ENCODE results near the gene COL20A1.
"Not testable (repeated sequence)": the region's sequence is repeated elsewhere in the genome, so short reads cannot be mapped to it uniquely, and the experiment has no call there.

COL20A1 gene

DNA sequence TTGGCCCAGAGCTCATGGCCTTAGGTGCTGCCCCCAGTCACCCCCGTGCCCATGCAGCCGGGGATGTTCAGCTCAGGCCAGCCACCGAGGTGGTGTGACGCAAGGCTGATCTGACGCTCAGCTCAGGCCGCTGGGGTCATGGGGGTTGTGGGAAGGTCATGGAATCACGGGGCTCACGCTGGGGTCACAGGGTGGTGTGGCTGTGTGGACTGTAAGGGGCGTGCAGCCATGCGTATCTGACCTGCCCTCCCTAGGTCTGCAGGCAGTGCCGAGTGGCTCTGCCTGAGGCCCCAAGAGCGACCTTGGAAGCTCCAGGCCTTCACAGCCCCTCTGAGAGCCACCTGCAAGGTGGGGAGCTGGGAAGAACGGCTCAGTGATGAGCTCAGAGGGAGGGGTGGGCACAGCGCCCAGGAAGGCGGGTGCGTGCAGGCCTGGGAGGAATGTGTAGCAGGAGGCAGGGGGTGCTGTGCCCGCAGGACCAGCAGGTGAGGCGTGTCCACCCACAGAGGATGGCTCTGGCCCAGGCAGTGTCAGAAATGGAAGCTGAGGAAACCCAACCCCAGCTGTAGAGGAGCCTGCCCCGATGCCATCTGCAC, 40.4 kb downstream of the COL20A1 start:
- DNase-seq (ENCODE audit: low read depth): no peak
- no peak overlapping the region for H3K4me3 ChIP-seq (ENCODE audit: low read depth, low read length)
- no peak for TF ChIP-seq MYC (IDR thresholded peaks at IDR 0.05; ENCODE audit: low read depth, low read length)
- no peak for TF ChIP-seq POLR2A (IDR thresholded peaks at IDR 0.05; ENCODE audit: extremely low read depth, insufficient read length)
- TF ChIP-seq, protein P1, sequence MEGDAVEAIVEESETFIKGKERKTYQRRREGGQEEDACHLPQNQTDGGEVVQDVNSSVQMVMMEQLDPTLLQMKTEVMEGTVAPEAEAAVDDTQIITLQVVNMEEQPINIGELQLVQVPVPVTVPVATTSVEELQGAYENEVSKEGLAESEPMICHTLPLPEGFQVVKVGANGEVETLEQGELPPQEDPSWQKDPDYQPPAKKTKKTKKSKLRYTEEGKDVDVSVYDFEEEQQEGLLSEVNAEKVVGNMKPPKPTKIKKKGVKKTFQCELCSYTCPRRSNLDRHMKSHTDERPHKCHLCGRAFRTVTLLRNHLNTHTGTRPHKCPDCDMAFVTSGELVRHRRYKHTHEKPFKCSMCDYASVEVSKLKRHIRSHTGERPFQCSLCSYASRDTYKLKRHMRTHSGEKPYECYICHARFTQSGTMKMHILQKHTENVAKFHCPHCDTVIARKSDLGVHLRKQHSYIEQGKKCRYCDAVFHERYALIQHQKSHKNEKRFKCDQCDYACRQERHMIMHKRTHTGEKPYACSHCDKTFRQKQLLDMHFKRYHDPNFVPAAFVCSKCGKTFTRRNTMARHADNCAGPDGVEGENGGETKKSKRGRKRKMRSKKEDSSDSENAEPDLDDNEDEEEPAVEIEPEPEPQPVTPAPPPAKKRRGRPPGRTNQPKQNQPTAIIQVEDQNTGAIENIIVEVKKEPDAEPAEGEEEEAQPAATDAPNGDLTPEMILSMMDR (IDR thresholded peaks at IDR 0.05; ENCODE audit: low read depth, low read length): no peak
- TF ChIP-seq, protein P2, sequence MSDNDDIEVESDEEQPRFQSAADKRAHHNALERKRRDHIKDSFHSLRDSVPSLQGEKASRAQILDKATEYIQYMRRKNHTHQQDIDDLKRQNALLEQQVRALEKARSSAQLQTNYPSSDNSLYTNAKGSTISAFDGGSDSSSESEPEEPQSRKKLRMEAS (IDR thresholded peaks at IDR 0.05; ENCODE audit: low read depth, low read length): no peak

DNA sequence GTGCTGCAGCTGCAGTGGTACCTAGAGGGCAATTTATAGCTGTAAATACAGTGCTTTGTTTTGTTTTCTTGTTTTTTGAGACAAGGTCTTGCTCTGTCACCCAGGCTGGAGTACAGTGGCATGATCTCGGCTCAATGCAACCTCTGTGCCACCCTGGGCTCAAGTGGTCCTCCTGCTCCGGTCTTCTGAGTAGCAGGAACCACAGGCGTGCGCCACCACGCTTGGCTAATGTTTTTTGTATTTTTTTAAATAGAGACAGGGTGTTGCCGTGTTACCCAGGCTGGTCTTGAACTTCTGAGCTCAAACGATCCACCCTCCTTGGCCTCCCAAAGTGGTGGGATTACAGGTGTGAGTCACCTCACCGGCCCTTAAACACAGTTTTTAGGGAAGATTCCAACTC, 41.4 kb downstream of the COL20A1 start:
- no peak overlapping the region for H3K4me3 ChIP-seq (ENCODE audit: low read depth, low read length)
- TF ChIP-seq MYC (IDR thresholded peaks at IDR 0.05; ENCODE audit: low read depth, low read length): no peak
- no peak for TF ChIP-seq POLR2A (IDR thresholded peaks at IDR 0.05; ENCODE audit: extremely low read depth, insufficient read length)
- no peak for DNase-seq (ENCODE audit: low read depth)

DNA sequence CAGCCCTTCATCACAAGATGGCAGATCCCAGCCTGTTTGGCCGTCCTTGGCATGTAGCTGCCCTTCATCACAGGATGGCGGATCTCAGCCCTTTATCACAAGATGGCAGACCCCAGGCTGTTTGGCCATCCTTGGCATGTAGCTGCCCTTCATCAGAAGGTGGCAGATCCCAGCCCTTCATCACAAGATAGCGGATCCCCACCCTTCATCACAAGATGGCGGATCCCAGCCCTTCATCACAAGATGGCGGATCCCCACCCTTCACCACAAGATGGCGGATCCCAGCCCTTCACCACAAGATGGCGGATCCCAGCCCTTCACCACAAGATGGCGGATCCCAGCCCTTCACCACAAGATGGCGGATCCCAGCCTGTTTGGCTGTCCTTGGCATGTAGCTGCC, 42.1 kb downstream of the COL20A1 start:
- H3K4me3 ChIP-seq (ENCODE audit: low read depth, low read length); DNase-seq (ENCODE audit: low read depth): not testable (repeated sequence)

DNA sequence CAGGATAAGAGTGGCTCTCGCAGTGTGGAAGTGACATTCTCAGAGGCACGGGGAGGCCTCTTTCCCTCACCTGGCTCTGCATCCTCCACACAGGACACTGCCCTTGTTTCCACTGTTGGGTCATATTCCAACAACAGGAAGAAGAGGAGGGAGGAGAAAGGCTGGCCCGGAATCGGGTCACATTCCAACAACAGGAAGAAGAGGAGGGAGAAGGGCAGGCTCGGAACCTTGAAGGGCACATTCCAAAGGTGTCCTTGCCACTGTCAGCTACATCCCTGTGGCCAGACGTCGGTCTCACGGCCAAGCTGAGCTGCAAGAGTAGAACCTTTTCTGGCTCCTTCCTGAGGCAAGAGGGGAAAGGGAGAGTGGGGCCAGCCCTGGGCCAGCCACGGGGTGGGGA, 42.7 kb downstream of the COL20A1 start:
- no peak overlapping the region for H3K4me3 ChIP-seq (ENCODE audit: low read depth, low read length)
- TF ChIP-seq MYC (IDR thresholded peaks at IDR 0.05; ENCODE audit: low read depth, low read length): no peak
- TF ChIP-seq, protein P1 (IDR thresholded peaks at IDR 0.05; ENCODE audit: low read depth, low read length): no peak
- TF ChIP-seq, protein P2 (IDR thresholded peaks at IDR 0.05; ENCODE audit: low read depth, low read length): no peak
- no peak for TF ChIP-seq POLR2A (IDR thresholded peaks at IDR 0.05; ENCODE audit: extremely low read depth, insufficient read length)
- DNase-seq (ENCODE audit: low read depth): no peak

DNA sequence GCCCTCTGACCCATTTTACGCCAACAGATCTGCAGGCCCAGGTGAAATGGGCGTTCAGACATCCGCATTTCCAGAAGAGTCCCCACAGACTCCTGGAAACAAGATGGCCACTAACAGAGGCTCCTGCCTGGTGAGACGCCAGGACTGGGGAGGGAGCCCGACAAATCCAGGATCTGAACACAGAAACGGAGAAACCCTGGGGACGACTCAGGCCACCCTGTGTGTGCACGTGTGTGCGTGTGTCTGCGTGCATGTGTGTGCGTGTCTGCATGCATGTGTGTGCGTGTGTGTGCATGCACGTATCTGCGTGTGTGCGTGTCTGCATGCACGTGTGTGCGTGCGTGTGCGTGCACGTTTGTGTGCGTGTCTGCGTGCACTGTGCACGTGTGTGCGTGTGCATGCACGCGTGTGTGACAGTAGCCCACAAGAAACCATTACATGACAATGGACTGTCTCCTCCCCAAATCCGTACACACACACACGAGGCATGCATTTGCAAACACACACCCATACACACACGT, 43.3 kb downstream of the COL20A1 start:
- no peak for DNase-seq (ENCODE audit: low read depth)
- no peak for TF ChIP-seq MYC (IDR thresholded peaks at IDR 0.05; ENCODE audit: low read depth, low read length)
- TF ChIP-seq POLR2A (IDR thresholded peaks at IDR 0.05; ENCODE audit: extremely low read depth, insufficient read length): no peak
- TF ChIP-seq, protein P1 (IDR thresholded peaks at IDR 0.05; ENCODE audit: low read depth, low read length): no peak
- TF ChIP-seq, protein P2 (IDR thresholded peaks at IDR 0.05; ENCODE audit: low read depth, low read length): no peak
- H3K4me3 ChIP-seq (ENCODE audit: low read depth, low read length): no peak overlapping the region

DNA sequence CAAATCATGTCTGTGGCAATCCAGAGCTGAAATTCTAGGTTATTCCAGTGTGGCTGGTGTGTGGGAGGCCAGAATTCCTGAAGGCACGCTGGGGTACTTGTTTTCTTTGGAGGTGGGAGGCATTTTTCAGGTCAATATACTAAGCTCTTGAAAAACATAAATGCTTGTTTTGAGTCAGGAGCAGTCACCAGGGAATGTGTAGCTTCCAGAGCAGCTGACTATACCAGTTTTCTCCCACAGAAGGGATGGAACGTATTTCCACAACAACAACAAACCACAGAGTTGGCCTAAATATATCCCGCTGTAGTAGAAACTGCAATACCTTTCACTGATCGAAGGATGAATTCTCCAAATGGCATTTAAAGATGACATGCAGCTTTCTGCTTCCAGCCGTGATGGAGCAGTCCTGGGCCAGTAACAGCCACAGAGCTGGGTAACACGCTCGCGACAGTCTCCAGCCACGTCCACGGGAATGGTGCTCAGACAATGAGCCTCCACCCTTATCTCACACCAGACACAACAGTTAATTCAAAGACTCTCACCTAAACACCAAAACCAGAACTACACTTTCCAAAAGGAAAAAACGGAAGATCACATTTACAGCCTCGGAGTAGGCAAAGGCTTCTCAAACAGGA, 44.9 kb downstream of the COL20A1 start:
- no peak for DNase-seq (ENCODE audit: low read depth)
- TF ChIP-seq POLR2A (IDR thresholded peaks at IDR 0.05; ENCODE audit: extremely low read depth, insufficient read length): no peak
- TF ChIP-seq, protein P1 (IDR thresholded peaks at IDR 0.05; ENCODE audit: low read depth, low read length): no peak
- no peak overlapping the region for H3K4me3 ChIP-seq (ENCODE audit: low read depth, low read length)

DNA sequence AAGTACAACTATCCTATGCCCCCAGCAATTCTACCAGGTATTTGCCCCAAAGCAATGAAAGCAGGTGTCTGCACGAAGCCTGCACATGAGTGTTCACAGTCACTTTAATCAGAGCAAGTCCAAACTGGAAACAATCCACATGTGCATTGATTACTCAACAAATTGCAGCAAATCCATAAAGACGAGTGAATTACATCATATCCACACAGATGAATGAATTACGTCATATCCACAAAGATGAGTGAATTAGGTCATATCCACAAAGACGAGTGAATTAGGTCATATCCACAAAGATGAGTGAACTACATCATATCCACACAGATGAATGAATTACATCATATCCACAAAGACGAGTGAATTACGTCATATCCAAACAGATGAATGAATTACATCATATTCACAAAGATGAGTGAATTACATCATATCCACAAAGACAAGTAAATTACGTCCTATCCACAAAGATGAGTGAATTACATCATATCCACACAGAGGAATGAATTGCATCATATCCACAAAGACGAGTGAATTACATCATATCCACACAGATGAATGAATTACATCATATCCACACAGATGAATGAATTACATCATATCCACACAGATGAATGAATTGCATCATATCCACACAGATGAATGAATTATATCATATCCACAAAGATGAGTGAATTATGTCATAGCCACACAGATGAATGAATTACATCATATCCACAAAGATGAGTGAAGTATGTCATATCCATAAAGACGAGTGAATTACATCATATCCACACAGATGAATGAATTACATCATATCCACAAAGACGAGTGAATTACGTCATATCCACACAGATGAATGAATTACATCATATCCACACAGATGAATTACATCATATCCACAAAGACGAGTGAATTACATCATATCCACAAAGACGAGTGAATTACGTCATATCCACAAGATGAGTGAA, 46.4 kb downstream of the COL20A1 start:
- H3K4me3 ChIP-seq (ENCODE audit: low read depth, low read length); DNase-seq (ENCODE audit: low read depth): not testable (repeated sequence)

DNA sequence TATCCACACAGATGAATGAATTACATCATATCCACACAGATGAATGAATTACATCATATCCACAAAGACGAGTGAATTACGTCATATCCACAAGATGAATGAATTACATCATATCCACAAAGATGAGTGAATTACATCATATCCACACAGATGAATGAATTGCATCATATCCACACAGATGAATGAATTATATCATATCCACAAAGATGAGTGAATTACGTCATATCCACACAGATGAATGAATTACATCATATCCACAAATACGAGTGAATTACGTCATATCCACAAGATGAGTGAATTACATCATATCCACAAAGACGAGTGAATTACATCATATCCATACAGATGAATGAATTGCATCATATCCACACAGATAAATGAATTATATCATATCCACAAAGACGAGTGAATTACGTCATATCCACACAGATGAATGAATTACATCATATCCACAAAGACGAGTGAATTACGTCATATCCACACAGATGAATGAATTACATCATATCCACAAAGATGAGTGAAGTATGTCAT, 47.2 kb downstream of the COL20A1 start:
- not testable (repeated sequence) for H3K4me3 ChIP-seq (ENCODE audit: low read depth, low read length); DNase-seq (ENCODE audit: low read depth)

All from NB4 (cell line).